ENCODE data around the gene NSDHL.
A peak's percentile ranks its signal among the peaks of the same experiment; 100 is the strongest.

Gene NSDHL

DNA sequence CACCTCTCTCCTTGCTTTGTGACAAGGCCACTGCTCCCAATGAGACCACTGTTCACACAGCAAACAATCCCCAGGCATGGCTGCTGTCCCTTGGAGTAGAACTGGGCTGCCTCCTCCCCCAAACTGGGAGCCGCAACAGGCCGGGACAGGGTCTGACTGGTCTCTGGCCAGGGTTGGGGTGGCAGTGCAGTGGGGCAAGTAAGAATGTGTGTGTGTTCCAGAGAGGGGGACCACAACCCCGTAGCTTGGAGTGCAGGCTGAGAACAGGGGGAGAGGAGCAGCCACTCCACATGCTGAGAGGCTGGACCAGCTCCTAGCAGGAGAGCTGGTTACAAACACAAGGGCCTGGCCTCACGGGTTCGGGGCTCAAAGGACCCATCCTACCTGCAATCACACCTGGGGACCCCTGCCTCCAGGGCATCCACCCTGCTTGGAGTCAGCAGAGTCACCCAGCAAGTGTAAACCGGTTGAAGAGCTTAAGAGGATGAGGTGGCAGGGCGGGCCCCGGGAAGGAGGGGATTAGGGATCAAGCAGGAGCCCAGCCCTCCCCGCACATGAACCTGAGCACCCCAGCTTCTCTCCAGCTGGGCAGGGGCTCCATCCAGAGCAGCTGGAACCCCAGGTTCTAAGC is 63.2 kb downstream of the NSDHL start:
- Histone ChIP-seq H3K4me3 (ENCODE audit: low read depth, low read length) (no peak overlapping the region), H3K36me3 (ENCODE audit: control insufficient read depth, insufficient read depth, low read length) (no peaks in the 10 kb centered on the region), H3K27me3 (ENCODE audit: control insufficient read depth, insufficient read depth, low read length) (peaks cover 25% of the 10 kb centered on the region), H3K9me3 (ENCODE audit: control insufficient read depth, insufficient read depth, low read depth, low read length) (peaks cover 24% of the 10 kb centered on the region; the same call in 1 of the 2 replicates), H3K9ac (ENCODE audit: low read length) (no peak overlapping the region), H3K27ac (ENCODE audit: low read depth, low read length) (no peak overlapping the region), H3K4me1 (ENCODE audit: control insufficient read depth, insufficient read depth, low read length) (peaks cover 58% of the 10 kb centered on the region)

GRCh38 chrX:152895121-152895520 is 64.3 kb downstream of the NSDHL start:
- H3K9ac ChIP-seq (ENCODE audit: low read length) = no peak overlapping the region
- peaks cover 19% of the 10 kb centered on the region for H3K27me3 ChIP-seq (ENCODE audit: control insufficient read depth, insufficient read depth, low read length)

GRCh38 chrX:152895724-152896420 is 65.0 kb downstream of the NSDHL start:
- Histone ChIP-seq H3K36me3 (ENCODE audit: control insufficient read depth, insufficient read depth, low read length) (no peaks in the 10 kb centered on the region), H3K4me3 (ENCODE audit: low read depth, low read length) (no peak overlapping the region), H3K9ac (ENCODE audit: low read length) (no peak overlapping the region), H3K4me1 (ENCODE audit: control insufficient read depth, insufficient read depth, low read length) (peaks cover 49% of the 10 kb centered on the region), H3K27ac (ENCODE audit: low read depth, low read length) (no peak overlapping the region), H3K27me3 (ENCODE audit: control insufficient read depth, insufficient read depth, low read length) (peaks cover 13% of the 10 kb centered on the region), H3K9me3 (ENCODE audit: control insufficient read depth, insufficient read depth, low read depth, low read length) (peaks cover 22% of the 10 kb centered on the region; the same call in 1 of the 2 replicates)

More at GRCh38 chrX:152895121-152895520, 64.3 kb downstream of the NSDHL start:
- peaks cover 20% of the 10 kb centered on the region; the same call in 1 of the 2 replicates for H3K9me3 ChIP-seq (ENCODE audit: control insufficient read depth, insufficient read depth, low read depth, low read length)
- peaks cover 49% of the 10 kb centered on the region for H3K4me1 ChIP-seq (ENCODE audit: control insufficient read depth, insufficient read depth, low read length)
- no peak overlapping the region for H3K4me3 ChIP-seq (ENCODE audit: low read depth, low read length)
- H3K27ac ChIP-seq (ENCODE audit: low read depth, low read length) = no peak overlapping the region
- H3K36me3 ChIP-seq (ENCODE audit: control insufficient read depth, insufficient read depth, low read length) = no peaks in the 10 kb centered on the region

GRCh38 chrX:152896450-152896849 is 65.6 kb downstream of the NSDHL start:
- Histone ChIP-seq H3K4me3 (ENCODE audit: low read depth, low read length) (no peak overlapping the region), H3K9ac (ENCODE audit: low read length) (no peak overlapping the region), H3K27me3 (ENCODE audit: control insufficient read depth, insufficient read depth, low read length) (peaks cover 9% of the 10 kb centered on the region), H3K9me3 (ENCODE audit: control insufficient read depth, insufficient read depth, low read depth, low read length) (peaks cover 17% of the 10 kb centered on the region; the same call in 1 of the 2 replicates), H3K36me3 (ENCODE audit: control insufficient read depth, insufficient read depth, low read length) (no peaks in the 10 kb centered on the region), H3K4me1 (ENCODE audit: control insufficient read depth, insufficient read depth, low read length) (peaks cover 47% of the 10 kb centered on the region), H3K27ac (ENCODE audit: low read depth, low read length) (no peak overlapping the region)

GRCh38 chrX:152897222-152898131 is 66.6 kb downstream of the NSDHL start, which contains the start of gene ZNF185:
Gene ZNF185 (plus strand): TSS chrX:152898067. CDS start chrX:152914490, 16,423 bp downstream.
- no peak within 1 kb of the TSS; the same call in 1 of the 2 replicates for H3K27ac ChIP-seq (ENCODE audit: low read depth, low read length)
- H3K36me3 ChIP-seq (ENCODE audit: control insufficient read depth, insufficient read depth, low read length) = no peaks in the 10 kb centered on the region
- peaks cover 14% of the 10 kb centered on the region; the same call in 1 of the 2 replicates for H3K9me3 ChIP-seq (ENCODE audit: control insufficient read depth, insufficient read depth, low read depth, low read length)
- peak within 1 kb of the TSS; percentile 61 for H3K4me3 ChIP-seq (ENCODE audit: low read depth, low read length)
- H3K4me1 ChIP-seq (ENCODE audit: control insufficient read depth, insufficient read depth, low read length) = peaks cover 48% of the 10 kb centered on the region
- peaks cover 8% of the 10 kb centered on the region; the same call in 1 of the 2 replicates for H3K27me3 ChIP-seq (ENCODE audit: control insufficient read depth, insufficient read depth, low read length)
- H3K9ac ChIP-seq (ENCODE audit: low read length) = peak within 1 kb of the TSS; percentile 61

DNA sequence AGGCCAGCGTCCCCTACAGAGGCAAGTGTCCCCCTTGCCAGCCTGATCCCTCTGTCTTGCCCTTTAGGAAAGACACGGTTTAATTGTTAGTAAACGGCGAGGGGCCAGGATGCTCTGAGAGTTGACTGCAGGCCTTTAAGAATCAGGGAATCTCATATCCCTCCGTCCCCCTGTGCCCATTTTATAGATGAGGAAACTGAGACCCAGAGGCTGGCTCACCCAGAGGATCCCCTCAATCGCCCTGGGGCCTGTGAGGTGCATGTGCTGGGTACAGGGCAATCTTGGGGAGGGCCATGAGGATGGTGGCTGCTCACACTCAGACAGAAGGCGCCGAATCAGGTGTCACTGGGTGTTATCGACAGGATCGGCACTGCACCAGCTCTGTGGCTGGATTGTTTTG is 67.6 kb downstream of the NSDHL start:
- peaks cover 8% of the 10 kb centered on the region; the same call in 1 of the 2 replicates for H3K27me3 ChIP-seq (ENCODE audit: control insufficient read depth, insufficient read depth, low read length)
- H3K36me3 ChIP-seq (ENCODE audit: control insufficient read depth, insufficient read depth, low read length) = no peaks in the 10 kb centered on the region
- peak overlapping the region; percentile 55 for H3K9ac ChIP-seq (ENCODE audit: low read length)
- H3K4me3 ChIP-seq (ENCODE audit: low read depth, low read length) = peak overlapping the region; percentile 61
- peaks cover 12% of the 10 kb centered on the region; the same call in 1 of the 2 replicates for H3K9me3 ChIP-seq (ENCODE audit: control insufficient read depth, insufficient read depth, low read depth, low read length)
- peaks cover 43% of the 10 kb centered on the region for H3K4me1 ChIP-seq (ENCODE audit: control insufficient read depth, insufficient read depth, low read length)
- H3K27ac ChIP-seq (ENCODE audit: low read depth, low read length) = no peak overlapping the region

DNA sequence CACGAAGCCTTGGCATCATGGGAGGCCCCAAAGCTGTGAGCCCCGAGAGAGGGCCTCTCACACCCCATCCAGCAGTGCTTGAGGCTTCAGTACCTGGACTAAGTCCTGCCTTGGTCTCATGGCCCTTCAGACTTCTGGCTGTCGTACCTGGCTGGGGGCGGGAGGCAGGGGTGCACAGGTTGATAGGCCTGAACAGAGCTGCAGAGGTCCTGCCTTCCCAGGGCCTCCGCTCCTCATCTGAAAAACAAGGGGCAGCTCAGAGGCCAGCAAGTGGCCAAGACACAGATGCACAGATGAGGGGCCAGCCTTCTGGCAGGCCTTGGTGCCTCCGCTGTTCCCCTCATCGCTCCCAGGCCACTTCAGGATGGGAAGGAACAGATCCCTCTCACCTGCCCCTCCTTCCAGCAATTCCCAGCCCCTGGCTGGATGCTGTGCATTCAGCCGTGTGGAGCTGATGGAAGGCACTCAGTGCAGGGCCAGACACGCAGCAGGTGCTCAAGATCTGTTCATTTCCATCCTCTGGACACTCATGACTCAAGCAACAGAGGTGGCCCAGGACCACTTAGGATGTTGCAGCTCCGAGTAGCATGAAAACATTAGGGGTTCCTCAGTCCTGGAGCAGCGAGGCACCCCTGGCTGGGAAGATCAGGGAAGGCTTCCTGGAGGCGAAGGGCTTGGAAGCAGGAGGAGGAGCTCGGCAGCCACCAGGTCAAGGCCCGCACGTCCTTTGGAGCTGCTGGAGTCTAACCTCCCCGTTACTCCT is 68.4 kb downstream of the NSDHL start:
- peaks cover 8% of the 10 kb centered on the region; the same call in 1 of the 2 replicates for H3K9me3 ChIP-seq (ENCODE audit: control insufficient read depth, insufficient read depth, low read depth, low read length)
- peaks cover 8% of the 10 kb centered on the region; the same call in 1 of the 2 replicates for H3K27me3 ChIP-seq (ENCODE audit: control insufficient read depth, insufficient read depth, low read length)

DNA sequence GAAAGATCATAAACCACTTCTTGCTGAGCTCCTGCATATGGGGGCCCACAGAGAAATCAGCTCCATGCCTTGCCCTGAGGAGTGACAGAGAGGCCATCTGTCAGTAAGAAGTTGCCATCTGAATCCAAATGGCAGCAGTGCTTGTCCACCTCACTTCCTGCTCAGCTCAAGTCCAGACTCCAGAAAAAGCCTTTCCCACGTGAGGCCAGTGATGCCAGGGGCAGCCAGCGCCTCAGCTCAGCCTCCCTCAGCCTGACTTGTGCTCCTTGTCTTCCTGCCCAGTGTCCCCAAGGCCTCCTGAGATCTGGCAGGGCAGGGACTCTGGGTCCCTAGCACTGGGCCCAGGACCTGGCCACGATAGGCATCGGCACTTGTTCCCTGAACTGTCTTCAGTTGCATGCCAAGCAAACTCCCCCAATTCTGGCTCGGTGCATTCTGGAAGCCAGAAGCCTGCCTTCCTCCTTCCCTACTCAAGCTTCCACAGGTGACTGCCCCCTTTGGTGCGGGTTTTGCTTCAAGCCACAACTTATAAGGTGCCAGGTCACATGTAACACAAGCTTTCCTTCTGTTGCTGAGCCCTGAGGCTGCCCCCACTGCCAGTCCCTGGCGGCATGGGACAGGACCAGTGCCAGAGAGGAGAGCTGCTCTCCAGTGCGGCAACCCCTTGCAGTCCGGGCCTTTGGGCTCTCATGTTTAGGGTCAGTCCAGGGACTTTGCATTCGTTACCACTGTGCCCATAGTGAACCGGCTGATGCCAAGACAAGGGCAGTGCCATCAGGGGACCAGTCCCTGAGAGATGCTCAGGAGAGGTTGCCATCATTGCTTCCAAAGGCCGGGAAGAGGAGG is 69.2 kb downstream of the NSDHL start:
- H3K27me3 ChIP-seq (ENCODE audit: control insufficient read depth, insufficient read depth, low read length) = peaks cover 8% of the 10 kb centered on the region; the same call in 1 of the 2 replicates
- peaks cover 8% of the 10 kb centered on the region; the same call in 1 of the 2 replicates for H3K9me3 ChIP-seq (ENCODE audit: control insufficient read depth, insufficient read depth, low read depth, low read length)
- no peaks in the 10 kb centered on the region for H3K36me3 ChIP-seq (ENCODE audit: control insufficient read depth, insufficient read depth, low read length)
- no peak overlapping the region for H3K4me3 ChIP-seq (ENCODE audit: low read depth, low read length)
- H3K27ac ChIP-seq (ENCODE audit: low read depth, low read length) = no peak overlapping the region
- H3K9ac ChIP-seq (ENCODE audit: low read length) = no peak overlapping the region
- H3K4me1 ChIP-seq (ENCODE audit: control insufficient read depth, insufficient read depth, low read length) = peaks cover 49% of the 10 kb centered on the region

More for the DNA sequence above, 68.4 kb downstream of the NSDHL start:
- Histone ChIP-seq H3K9ac (ENCODE audit: low read length) (no peak overlapping the region), H3K4me1 (ENCODE audit: control insufficient read depth, insufficient read depth, low read length) (peaks cover 43% of the 10 kb centered on the region), H3K4me3 (ENCODE audit: low read depth, low read length) (peak overlapping the region; percentile 61; the same call in 1 of the 2 replicates), H3K27ac (ENCODE audit: low read depth, low read length) (no peak overlapping the region), H3K36me3 (ENCODE audit: control insufficient read depth, insufficient read depth, low read length) (no peaks in the 10 kb centered on the region)

- Histone ChIP-seq H3K27me3 (ENCODE audit: control insufficient read depth, insufficient read depth, low read length) (peaks cover 10% of the 10 kb centered on the region; the same call in 1 of the 2 replicates), H3K27ac (ENCODE audit: low read depth, low read length) (no peak overlapping the region), H3K4me1 (ENCODE audit: control insufficient read depth, insufficient read depth, low read length) (peaks cover 46% of the 10 kb centered on the region)
These were observed 70.1 kb downstream of the NSDHL start for GRCh38 chrX:152900937-152901445.

More at GRCh38 chrX:152900937-152901445, 70.1 kb downstream of the NSDHL start:
- Histone ChIP-seq H3K9me3 (ENCODE audit: control insufficient read depth, insufficient read depth, low read depth, low read length) (peaks cover 8% of the 10 kb centered on the region; the same call in 1 of the 2 replicates), H3K9ac (ENCODE audit: low read length) (no peak overlapping the region), H3K36me3 (ENCODE audit: control insufficient read depth, insufficient read depth, low read length) (no peaks in the 10 kb centered on the region), H3K4me3 (ENCODE audit: low read depth, low read length) (no peak overlapping the region)
